Activated CD8-positive, alpha-beta memory T cell treated with anti-CD3 and anti-CD28 coated beads, Interleukin-2, amount 50 U/mL, for 4 hours (primary cell): Measurements from ENCODE around the gene PDRG1.
"Not testable (repeated sequence)": the region's sequence is repeated elsewhere in the genome, so short reads cannot be mapped to it uniquely, and the experiment has no call there.

Source experiments
- DNase-seq: peaks from one replicate; pipeline ENCODE4 v3.0.0-alpha.2; 2020

The PDRG1 gene

GRCh38 chr20:31925631-31926030 is 26.2 kb downstream of the PDRG1 start:
- no peak for DNase-seq

- DNase-seq, result no peak
Observed at GRCh38 chr20:31924561-31924960, 27.3 kb downstream of the PDRG1 start.

GRCh38 chr20:31923388-31924331 is 28.2 kb downstream of the PDRG1 start:
- DNase-seq, result no peak

- DNase-seq, result no peak
Observed at GRCh38 chr20:31922588-31922987, 29.3 kb downstream of the PDRG1 start.

GRCh38 chr20:31922181-31922580 is 29.7 kb downstream of the PDRG1 start:
- no peak for DNase-seq

GRCh38 chr20:31921480-31921879 is 30.4 kb downstream of the PDRG1 start:
- DNase-seq, result not testable (repeated sequence)

GRCh38 chr20:31920275-31920855 is 31.5 kb downstream of the PDRG1 start:
- no peak for DNase-seq

- DNase-seq, result no peak
Observed at GRCh38 chr20:31919410-31920155, 32.3 kb downstream of the PDRG1 start.

GRCh38 chr20:31918466-31919105 is 33.3 kb downstream of the PDRG1 start:
- DNase-seq, result no peak

- not testable (repeated sequence) for DNase-seq
Observed at GRCh38 chr20:31917962-31918412, 33.9 kb downstream of the PDRG1 start.

- DNase-seq, result no peak
Observed at GRCh38 chr20:31916708-31917107, 35.1 kb downstream of the PDRG1 start.

- DNase-seq, result no peak
Observed at GRCh38 chr20:31915491-31916280, 36.2 kb downstream of the PDRG1 start.

GRCh38 chr20:31914170-31914569 is 37.7 kb downstream of the PDRG1 start:
- DNase-seq, result no peak

- DNase-seq, result no peak
Observed at GRCh38 chr20:31913431-31914157, 38.3 kb downstream of the PDRG1 start.

GRCh38 chr20:31910071-31910803 is 41.6 kb downstream of the PDRG1 start:
- no peak for DNase-seq

- no peak for DNase-seq
Observed at GRCh38 chr20:31909253-31910070, 42.4 kb downstream of the PDRG1 start.

GRCh38 chr20:31908424-31908823 is 43.4 kb downstream of the PDRG1 start:
- DNase-seq, result no peak

GRCh38 chr20:31908016-31908415 is 43.8 kb downstream of the PDRG1 start:
- DNase-seq, result no peak

GRCh38 chr20:31907046-31907445 is 44.8 kb downstream of the PDRG1 start:
- no peak for DNase-seq

GRCh38 chr20:31906001-31906400 is 45.8 kb downstream of the PDRG1 start:
- no peak for DNase-seq
